ENCODE data around the gene ACTN2. TPM values are rescaled to one million over a fixed set of nuclear protein-coding genes. Genes with fewer than 3 reads are reported as not detected.

ACTN2 gene
- total RNA-seq, 2 experiments from 2014 or later: 0.28 TPM; not detected in 1

GRCh38 chr1:236746785-236747184, 60.5 kb downstream of the ACTN2 start:
- CTCF ChIA-PET: no interaction called here
- POLR2A ChIA-PET: no interaction called here

GRCh38 chr1:236747311-236747985, 61.1 kb downstream of the ACTN2 start:
- H3K36me3 ChIP-seq (ENCODE audit: insufficient read depth, low read length): no peaks in the 10 kb centered on the region
- ATAC-seq (ENCODE audit: poor library complexity): no peak
- Mint-ChIP-seq H3K4me1 (ENCODE audit: low read depth) (no peaks in the 10 kb centered on the region), H3K4me3 (no peak overlapping the region), H3K27ac (no peak overlapping the region), H3K9me3 (no peaks in the 10 kb centered on the region), H3K27me3 (peaks cover 37% of the 10 kb centered on the region), H3K36me3 (ENCODE audit: low read depth) (no peaks in the 10 kb centered on the region)
- CTCF ChIA-PET: interaction anchor here (1.9 kb wide), 1 partner anchor 12 kb away, joined by 6 read pairs; no protein-coding TSS in a partner anchor
- no peaks in the 10 kb centered on the region for H3K4me1 ChIP-seq (ENCODE audit: insufficient read depth, low read length)
- POLR2A ChIA-PET: no interaction called here
- peaks cover 4 to 7% of the 10 kb centered on the region in 2 experiments for H3K27me3 ChIP-seq (ENCODE audit: control insufficient read depth in 1 of 2, insufficient read depth in 2 of 2, low read length in 2 of 2)
- DNase-seq: no peak
- TF ChIP-seq CTCF (IDR thresholded peaks at IDR 0.05): no peak
- H3K27ac ChIP-seq (ENCODE audit: low read depth in 1 of 2, low read length in 2 of 2): no peak overlapping the region
- intact Hi-C loops (cut with DNase I, micrococcal nuclease): no loop called here
- no peak overlapping the region for H3K4me3 ChIP-seq (ENCODE audit: low read length)
- H3K9me3 ChIP-seq (ENCODE audit: control insufficient read depth in 1 of 2, insufficient read depth in 1 of 2, low read length in 2 of 2): no peaks in the 10 kb centered on the region

More at GRCh38 chr1:236746785-236747184, 60.5 kb downstream of the ACTN2 start:
- H3K27ac Mint-ChIP-seq: no peak overlapping the region
- no peaks in the 10 kb centered on the region for H3K9me3 Mint-ChIP-seq
- no peak for DNase-seq
- no peak overlapping the region for H3K4me3 Mint-ChIP-seq
- H3K36me3 Mint-ChIP-seq (ENCODE audit: low read depth): no peaks in the 10 kb centered on the region
- intact Hi-C loops (cut with DNase I, micrococcal nuclease): no loop called here
- peaks cover 40% of the 10 kb centered on the region for H3K27me3 Mint-ChIP-seq
- no peaks in the 10 kb centered on the region for H3K4me1 Mint-ChIP-seq (ENCODE audit: low read depth)
- no peak overlapping the region for H3K27ac ChIP-seq (ENCODE audit: low read depth in 1 of 2, low read length in 2 of 2)
- no peaks in the 10 kb centered on the region for H3K9me3 ChIP-seq (ENCODE audit: control insufficient read depth in 1 of 2, insufficient read depth in 1 of 2, low read length in 2 of 2)
- H3K4me3 ChIP-seq (ENCODE audit: low read length): no peak overlapping the region
- TF ChIP-seq CTCF (IDR thresholded peaks at IDR 0.05): no peak
- peaks cover 4 to 7% of the 10 kb centered on the region in 2 experiments for H3K27me3 ChIP-seq (ENCODE audit: control insufficient read depth in 1 of 2, insufficient read depth in 2 of 2, low read length in 2 of 2)
- no peaks in the 10 kb centered on the region for H3K36me3 ChIP-seq (ENCODE audit: insufficient read depth, low read length)
- no peaks in the 10 kb centered on the region for H3K4me1 ChIP-seq (ENCODE audit: insufficient read depth, low read length)
- no peak for ATAC-seq (ENCODE audit: poor library complexity)

GRCh38 chr1:236748268-236748870, 62.1 kb downstream of the ACTN2 start:
- H3K4me1 Mint-ChIP-seq (ENCODE audit: low read depth): no peaks in the 10 kb centered on the region
- no peak overlapping the region for H3K4me3 Mint-ChIP-seq
- Histone ChIP-seq H3K27ac (ENCODE audit: low read depth in 1 of 2, low read length in 2 of 2) (no peak overlapping the region), H3K4me1 (ENCODE audit: insufficient read depth, low read length) (no peaks in the 10 kb centered on the region), H3K36me3 (ENCODE audit: insufficient read depth, low read length) (no peaks in the 10 kb centered on the region), H3K9me3 (ENCODE audit: control insufficient read depth in 1 of 2, insufficient read depth in 1 of 2, low read length in 2 of 2) (no peaks in the 10 kb centered on the region), H3K4me3 (ENCODE audit: low read length) (no peak overlapping the region), H3K27me3 (ENCODE audit: control insufficient read depth in 1 of 2, insufficient read depth in 2 of 2, low read length in 2 of 2) (peaks cover 4 to 7% of the 10 kb centered on the region in 2 experiments)
- ChIA-PET CTCF (interaction anchor here (1.9 kb wide), 1 partner anchor 11 kb away, joined by 6 read pairs; no protein-coding TSS in a partner anchor), POLR2A (no interaction called here)
- peaks cover 37% of the 10 kb centered on the region for H3K27me3 Mint-ChIP-seq
- H3K9me3 Mint-ChIP-seq: no peaks in the 10 kb centered on the region
- ATAC-seq (ENCODE audit: poor library complexity) (no peak), DNase-seq (no peak)
- no peak overlapping the region for H3K27ac Mint-ChIP-seq
- no peaks in the 10 kb centered on the region for H3K36me3 Mint-ChIP-seq (ENCODE audit: low read depth)
- TF ChIP-seq CTCF (IDR thresholded peaks at IDR 0.05): no peak
- intact Hi-C loops (cut with DNase I, micrococcal nuclease): no loop called here

Data from CD4-positive, alpha-beta T cell (primary cell).